Activated gamma-delta T cell treated with Interleukin-2 at 50 U/mL for 16 hours (primary cell): ENCODE results near the gene TMEM154.
"Not testable (repeated sequence)": the region's sequence is repeated elsewhere in the genome, so short reads cannot be mapped to it uniquely, and the experiment has no call there.

Experiments used
- DNase-seq: peaks from one replicate; pipeline ENCODE4 v3.0.0-alpha.2; 2020

The TMEM154 gene

DNA sequence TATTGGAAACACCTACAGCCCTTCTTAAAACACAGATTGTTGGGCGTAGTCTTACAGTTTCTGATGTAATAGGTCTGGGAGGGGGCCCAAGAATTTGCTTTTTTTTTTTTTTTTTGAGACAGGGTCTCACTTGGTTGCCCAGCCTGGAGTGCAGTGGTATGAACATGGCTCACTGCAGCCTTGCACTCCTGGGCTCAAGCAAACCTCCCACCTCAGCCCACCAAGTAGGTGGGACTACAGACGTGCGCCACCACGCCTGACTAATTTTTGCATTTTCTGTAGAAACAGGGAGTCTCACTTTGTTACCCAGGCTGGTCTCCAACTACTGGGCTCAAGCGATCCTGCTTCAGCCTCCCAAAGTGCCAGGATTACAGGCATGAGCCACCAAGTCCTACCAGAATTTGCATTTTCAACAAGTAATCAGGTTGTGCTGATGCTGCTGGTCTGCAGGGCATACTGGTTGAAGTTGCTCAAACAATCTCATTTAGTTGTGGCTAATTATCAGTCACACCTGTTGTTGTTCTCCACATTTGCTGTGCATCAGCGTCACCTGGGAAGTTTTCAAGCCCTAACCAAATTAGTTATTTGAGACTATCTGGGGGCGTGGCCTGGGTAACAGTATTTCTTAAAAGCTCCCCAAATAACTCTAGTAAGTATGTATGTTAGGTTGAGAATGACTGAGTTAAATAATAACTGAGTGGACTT, 14.0 kb downstream of the TMEM154 start:
- DNase-seq = no peak

DNA sequence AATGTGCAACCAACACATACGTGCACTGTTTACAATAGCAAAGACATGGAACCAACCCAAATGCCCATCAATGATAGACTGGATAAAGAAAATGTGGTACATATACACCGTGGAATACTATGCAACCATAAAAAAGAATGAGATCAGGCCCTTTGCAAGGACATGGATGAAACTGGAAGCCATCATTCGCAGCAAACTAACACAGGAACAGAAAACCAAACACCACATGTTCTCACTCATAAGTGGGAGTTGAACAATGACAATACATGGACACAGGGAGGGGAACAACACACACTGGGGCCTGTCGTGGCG, 15.8 kb downstream of the TMEM154 start:
- not testable (repeated sequence) for DNase-seq

DNA sequence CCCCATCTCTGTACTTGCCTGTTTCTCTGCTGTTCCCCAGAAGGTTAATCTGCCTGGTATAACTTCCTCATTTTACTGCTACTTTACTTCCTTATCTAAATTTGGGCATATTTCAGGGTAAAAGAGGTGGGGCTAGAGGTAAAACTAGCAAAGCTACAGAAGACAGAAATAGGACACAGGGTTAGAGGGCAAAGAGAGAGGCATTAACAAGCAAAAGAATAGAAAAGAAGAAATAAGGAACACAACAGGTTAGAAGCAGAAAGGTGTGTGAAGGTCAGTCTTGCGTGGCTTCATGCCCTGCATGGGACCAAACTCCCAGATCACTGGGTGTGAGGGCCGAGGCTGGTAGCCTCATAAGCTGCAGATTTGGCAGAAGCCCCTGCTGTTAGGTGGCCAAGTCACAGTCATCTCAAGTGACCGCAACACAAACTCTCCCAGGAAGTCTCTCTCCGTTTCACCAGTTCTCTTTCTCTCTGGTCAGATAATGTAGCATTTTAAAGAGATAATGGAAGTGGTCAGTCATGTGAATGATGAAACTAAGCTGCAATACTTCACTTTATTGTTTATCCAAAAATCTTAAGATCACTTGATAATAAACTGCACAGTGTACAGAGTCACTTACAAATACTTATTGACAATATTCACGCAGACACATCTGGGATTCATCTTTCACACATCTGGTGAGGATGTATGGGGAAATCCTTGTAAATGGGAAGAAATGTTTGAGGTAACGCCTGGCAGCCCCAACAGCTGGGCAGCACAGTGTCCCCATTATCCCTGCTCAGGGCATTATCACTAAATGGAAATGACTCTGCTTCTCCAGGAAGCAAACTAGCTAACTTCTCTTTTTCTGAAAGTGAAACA, 16.4 kb downstream of the TMEM154 start:
- DNase-seq = no peak

DNA sequence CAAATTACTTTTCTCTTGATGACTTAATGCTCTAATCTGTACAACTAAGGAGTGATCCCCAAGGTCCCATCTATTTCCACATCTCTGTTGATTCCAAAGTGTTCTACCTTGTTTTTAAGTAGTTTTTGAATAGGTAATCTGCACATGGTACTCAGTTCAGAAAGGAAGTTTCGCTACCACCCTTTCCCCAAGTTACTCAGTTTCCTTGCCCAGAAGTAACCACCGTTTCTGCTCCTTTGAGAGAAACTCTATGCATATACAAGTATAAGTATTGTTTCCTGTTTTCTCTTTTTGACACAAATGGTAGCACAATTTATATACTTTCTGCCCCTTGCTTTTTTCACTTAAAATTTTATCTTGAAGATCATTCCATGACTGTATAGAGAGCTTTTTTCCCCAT, 18.1 kb downstream of the TMEM154 start:
- no peak for DNase-seq

DNA sequence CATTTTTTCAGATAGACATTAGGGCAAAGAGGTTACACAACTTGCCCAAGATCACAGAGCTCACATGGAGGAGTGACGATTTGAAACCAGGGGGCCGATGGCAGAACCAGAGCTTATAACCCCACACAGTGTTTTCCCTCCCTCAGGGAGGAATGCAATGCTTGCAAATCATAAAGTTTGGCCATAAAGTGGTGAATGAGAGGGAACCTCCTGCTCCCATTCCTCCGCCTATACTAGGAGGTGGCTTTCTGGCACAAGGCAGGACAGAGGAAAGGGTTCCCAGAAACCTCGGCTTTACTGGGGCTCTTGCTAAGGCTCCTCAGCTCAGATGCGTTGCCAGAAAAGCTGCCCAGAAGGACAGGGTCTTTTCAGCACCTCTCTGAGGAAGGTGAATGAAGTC, 19.3 kb downstream of the TMEM154 start:
- DNase-seq = no peak

DNA sequence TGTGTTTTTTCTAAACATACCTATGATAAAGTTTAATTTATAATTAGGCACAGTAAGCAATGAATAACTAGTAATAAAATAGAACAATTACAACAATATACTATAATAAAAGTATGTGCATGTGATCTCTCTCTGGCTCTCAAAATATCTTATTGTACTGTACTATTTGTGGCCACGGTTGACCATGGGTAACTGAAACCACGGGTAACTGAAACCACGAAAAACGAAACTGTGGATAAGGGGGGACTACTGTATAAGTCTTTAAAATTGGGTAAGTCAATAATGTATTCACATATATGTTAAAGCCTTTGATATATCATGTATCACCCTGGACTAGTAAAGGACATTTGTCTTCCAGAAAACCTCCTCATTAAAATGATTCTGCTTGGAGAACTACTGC, 20.0 kb downstream of the TMEM154 start:
- DNase-seq = no peak

DNA sequence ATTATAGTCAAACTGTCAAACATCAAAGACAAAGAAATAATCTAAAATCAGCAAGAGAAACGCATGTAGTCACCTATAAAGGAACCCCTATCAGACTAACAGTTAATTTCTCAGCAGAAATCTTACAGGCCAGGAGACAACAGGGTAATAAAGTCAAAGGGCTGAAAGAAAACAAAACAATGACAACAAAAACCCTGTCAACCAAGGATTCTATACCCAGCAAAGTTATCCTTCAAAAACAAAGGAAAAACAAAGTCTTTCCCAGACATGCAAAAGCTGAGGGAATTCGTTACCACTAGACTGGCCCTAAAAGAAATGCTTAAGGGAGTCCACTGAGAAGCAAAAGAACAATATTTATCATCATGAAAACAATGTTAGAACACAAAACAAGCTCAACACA, 22.1 kb downstream of the TMEM154 start:
- DNase-seq = no peak

DNA sequence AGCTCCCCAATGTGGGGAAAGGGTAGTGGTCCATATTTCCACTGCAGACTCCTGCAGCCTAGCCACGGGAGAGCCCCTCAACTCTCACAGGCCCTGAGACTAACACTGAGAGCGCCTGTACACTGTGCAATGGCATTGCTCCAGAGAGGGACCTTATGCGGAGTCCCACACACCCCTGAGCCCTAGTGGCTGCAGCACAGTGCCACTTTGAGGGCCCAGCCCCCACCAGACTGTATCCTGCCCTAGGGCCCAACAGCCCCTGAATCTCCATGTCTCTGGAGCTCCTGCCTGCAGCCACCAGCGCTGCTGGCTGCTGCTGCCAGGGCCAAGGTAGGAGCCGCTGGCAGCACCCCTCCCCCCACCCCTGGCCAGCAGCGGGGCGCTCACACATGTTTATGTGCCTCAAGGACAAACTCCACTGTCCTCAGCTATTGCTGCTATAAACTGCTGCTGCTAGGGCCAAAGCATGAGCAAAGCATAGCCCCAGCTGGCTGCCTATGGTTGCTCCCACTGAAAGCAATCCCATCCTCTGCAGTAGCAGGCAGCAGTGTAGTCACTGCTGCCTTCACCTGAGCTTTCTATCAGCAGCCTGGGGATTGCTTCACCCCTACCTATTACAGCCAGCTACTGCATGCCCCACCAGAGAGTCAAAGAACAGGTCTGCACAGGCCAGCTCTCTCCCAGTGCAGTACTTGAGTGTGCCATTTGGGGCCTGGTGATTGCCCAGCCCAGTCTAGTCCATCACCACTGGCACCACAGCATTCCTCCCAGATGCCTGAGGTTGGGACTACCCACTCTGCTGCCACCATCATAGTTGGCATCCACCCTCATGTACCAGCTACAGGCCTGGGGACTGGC, 24.3 kb downstream of the TMEM154 start:
- no peak for DNase-seq

DNA sequence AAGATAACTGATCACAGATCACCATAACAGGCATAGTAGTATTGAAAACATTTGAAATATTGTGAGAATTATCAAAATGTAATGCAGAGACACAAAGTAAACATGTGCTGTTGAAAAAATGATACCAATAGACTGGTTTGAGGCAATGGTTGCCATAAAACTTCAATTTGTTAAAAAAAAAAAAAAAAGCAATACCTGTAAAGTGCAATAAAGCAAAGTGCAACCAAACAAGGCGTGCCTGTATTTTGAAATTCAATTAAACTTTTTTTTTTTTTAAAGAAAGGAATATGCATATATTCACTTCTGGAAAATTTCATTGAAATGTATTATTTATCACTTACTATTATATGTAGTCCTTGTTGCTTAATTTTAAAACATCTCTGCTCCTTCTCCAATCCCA, 27.7 kb downstream of the TMEM154 start:
- no peak for DNase-seq

DNA sequence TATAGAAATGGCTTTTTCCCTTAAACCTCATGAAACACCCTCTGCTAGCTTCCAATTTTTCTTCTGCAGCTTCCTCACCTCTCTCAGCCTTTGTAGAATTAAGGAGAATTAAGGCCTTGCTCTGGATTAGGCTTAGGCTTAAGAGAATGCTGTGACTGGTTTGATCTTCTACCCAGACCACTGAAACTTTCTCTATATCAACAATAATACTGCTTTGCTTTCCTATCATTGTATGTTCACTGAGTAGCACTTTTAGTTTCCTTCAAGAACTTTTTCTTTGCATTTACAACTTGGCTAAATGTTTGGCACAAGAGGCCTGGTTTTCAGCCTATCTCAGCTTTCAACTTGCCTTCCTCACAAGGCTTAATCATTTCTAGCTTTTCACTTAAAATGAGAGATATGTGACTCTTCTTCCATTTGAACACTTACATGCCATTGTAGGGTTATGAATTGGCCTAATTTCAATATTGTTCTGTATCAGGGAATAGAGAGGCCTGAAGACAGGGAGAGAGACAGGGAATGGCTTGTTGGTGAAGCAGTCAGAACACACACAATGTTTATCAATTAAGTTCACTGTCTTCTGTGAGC, 28.2 kb downstream of the TMEM154 start:
- no peak for DNase-seq

DNA sequence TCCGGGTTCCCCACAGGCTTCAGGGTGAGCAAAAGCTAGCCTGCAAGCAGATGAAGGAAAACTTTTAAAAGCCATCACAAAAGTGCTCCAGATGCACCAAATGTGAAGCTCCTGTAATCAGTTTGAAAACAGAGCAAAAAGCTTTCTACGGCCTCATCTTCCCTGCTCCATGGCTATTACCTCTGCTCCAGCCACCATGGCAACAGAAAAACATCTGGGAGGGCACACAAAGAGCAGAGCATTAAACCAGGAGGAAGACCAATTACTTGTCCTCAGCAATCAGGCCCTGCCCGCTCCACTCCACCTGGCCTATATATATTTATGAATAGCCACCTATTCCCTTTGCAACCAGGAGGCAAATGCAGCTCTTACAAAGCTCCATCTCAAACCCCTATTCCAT, 33.6 kb downstream of the TMEM154 start:
- no peak for DNase-seq

DNA sequence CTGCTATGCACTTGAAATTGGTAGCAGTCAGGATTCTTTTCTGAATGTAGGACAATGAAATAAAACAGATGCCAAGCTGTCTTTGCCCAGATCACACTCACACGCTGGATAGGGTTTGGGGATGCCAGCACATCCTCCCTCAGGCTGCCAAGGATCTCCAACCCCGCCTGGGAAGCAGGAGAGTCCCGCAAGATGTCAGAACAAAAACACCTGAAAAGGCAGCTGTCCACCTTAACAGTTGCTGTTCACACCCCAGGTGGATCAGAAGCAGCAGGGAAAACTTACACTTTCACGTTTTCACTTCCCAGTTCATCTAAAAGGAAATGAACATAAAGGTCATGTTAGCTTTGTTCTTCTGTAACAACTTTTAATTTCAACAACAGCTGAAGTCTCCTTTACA, 35.7 kb downstream of the TMEM154 start:
- DNase-seq = no peak

DNA sequence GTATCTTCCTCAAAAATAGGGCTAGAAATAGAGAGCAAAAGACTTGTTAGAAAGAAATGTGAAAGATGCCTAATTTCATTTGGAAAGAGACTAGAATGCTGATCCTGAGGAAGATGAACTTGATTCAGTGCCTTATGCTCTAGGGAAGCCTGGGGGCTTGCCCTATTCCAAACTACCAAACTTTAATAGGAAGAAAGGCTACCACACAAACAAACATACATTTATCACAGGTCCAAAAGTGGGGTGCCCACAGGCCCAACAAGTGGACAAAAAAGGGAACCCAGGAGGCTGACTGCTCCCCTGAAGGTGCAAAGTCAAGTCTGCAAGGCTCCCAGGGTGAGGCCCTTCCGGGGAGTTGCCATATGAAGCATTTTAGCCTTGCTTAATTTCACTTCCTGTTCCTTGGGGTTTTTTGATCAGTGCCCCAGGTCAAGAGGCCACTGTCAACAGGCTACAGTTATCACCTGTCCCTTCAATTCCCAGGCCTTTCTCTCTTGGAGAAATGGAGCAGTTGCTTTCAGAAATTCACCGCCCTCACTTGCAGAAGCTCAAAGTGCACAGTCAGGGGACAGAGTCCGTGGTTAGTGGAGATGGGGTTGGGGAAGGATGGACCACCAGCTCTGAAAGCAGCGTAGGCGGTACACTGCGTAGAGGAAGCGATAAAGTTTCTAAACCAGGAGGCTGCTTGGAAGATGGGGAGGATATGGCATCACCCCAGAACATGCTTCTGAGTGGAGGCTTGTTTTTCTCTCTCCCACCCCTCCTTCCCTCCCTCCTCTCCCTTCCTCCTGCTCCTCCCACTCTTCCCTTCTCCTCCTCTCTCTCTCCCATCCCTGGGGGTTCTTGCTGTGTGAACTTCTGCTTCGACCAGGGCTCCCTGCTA, 36.4 kb downstream of the TMEM154 start:
- no peak for DNase-seq

DNA sequence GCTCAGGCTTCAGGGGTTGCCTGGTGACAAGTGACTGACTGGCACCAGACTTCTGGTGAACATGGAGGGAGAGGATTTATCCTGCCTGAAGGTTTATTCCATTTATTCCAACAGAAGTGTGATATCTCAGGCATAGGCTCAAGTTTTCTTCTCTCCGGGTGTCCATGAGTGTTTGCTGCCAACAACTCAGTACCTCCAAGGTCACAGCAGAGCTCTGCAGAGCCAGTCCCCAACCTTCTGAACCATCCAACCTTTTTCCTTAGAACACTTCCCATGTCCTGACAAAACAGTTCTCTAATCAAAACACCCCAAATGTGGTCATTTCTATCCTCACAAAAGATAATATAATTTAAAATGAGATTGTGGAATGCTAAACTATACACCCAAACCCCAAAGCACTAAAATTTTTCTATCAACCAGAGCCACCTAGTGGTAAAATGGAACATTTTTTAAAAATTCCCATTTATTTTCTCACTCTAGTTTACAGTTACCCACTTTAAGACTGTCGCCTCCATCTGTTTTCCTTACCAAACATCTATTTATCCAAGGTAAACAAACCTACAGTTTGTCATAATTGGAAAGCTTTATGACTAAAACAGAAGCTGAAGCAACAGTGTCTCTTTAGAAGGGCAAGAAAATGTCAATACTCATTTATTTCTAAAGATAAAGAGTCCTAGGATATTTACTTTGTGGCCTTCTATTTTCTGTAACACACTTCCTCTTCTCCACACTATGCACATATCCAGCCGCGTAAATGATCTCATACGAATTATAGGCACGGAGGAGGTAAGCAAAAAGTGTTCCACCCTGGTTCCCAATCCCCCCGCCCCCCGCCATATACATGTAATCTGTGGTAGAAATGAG, 39.5 kb downstream of the TMEM154 start:
- no peak for DNase-seq

DNA sequence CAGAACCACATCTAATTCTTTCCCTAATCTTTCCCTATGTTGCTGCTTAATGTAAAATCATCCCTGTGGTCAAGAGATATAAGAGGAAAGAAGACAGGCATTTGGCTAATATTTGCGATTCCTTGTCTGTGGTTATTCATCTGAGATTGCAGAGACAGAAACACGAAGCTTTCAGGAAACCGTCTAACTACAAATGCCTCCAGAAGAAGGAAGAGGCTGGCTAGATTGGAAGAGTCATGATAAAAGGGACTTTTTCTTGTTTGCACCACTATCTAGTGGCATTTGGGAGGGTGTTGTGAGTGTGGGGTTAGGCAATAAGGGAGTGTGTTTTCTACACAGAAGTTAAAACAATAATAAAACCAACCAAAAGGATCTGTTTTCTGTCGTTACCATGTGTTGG, 43.9 kb downstream of the TMEM154 start:
- DNase-seq = no peak

DNA sequence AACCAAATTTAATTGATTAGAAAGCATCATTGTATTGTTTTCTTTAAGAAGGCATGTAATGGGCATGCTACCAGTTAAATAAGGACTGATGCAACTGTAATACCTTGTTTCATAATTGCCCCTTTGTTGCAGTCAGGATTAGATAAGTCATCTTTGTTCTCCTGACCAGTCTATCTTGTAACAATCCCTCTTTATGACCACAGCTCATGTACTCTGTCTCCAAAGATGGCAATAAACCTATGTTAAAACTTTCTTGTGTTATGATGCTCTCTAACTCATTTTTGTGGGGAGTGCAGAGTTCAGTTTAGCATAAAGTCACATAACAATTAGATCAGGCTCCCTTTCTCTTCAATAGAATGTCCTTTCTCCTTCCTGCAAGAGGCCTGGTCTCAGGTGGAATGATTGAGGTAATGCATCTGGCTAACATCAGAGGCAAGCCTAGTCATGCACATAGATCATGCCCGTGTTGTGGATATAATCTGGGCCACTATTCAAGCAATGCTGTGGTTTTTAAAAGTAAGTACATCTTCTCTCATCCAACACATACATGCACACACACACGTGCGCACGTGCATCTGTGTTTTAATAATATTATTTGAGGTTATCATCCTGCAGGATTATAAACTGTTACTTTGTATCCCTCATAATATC, 45.6 kb downstream of the TMEM154 start:
- DNase-seq = no peak

DNA sequence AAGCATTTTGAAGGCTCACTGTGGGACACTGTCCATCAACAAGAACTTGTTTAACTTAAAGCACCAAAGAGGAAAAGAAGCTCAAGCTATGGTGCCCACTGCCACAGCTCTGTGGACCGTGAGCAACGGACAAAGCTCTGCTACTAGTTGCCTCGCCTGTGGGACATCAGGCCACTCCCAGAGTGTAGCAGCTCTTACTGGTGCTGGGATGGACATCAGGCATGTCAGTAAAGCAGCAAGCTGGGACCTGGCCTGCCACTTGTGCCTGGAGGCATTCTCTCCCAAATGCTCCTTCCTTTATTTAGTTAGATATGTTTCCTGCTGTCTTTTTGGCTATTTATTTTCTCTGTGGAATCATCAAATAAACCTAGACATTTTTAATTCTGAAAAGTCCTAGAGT, 46.7 kb downstream of the TMEM154 start:
- DNase-seq = no peak

DNA sequence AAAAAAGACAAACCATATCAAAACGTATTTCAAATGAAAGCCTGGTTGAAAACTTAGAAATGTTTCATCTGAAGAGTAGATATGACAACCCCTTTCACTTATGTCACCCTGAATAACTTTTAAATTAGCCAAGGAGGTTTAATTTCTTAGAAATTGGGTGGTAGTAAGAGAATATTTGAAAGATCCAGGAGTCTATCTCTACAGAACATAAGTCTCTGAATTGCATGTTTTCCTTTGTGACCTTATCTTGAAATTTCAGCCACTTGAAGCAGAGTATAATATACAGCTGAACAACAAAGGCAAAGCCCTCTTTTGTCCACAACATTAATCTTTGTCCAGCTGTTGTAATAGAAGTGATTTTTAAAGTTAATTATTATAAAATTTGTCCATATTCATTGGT, 49.5 kb downstream of the TMEM154 start:
- DNase-seq = no peak

DNA sequence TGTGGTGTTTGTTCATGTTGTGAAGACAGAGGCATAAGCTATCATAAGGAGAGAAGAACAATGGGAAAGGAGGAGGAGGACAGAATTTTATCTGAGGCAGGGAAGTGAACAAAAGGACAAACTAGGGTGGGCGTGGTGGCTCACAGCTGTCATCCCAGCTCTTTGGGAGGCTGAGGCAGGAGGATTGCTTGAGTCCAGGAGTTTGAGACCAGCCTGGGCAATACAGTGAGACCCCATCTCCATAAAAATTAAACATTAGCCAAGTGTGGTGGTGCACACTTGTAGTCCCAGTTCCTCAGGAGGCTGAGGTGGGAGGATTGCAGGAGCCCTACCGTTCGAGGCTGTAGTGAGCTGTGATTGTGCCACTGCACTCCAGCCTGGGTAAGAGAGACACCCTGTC, 49.9 kb downstream of the TMEM154 start:
- no peak for DNase-seq

DNA sequence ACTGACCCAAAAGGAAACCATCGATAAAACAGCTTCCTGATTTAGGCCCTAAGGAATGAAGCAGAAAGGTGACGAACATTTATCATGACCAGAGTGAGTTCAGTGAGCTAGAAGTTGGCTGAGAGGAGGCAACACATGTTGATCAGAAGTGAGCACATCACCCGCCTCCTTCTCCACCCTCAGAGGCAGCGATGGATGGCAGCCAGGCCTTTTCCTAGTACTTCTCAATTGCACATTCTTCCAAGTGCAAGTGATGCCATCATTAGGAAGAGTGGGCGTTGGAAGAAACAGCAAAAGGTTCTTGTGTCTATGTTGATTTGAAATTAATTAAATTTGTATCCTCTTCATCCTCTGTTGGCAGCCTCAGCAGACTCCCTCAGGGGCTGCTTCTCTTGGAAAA, 51.7 kb downstream of the TMEM154 start:
- DNase-seq = no peak

DNA sequence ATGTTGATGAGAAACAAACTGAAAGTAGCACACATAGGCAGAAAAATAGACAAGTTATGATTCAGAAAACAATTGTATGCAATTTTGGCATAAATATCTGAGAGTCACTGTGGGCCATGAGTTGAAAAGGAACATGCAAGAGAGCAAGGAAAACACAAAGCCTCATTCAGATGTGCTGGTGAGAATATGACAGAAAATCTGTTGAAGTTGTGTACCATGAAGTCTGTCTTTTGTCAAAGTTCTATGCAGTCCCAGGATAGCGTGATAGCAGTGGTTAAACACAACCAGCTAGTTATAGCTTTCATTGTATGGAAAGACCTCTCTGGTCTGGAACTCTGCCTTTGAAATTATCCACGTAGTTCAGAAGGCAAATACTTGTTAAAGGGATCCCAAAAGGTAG, 53.0 kb downstream of the TMEM154 start:
- DNase-seq = no peak
